Spleen (tissue), 11 donors: ENCODE data around the gene PPFIA2. TPM values are rescaled to one million over a fixed set of nuclear protein-coding genes. Genes with fewer than 3 reads are reported as not detected.

Experiments
- DNase-seq: peaks from one replicate; pipeline ENCODE4 v3.0.0-alpha.2; 2020
- H3K27ac ChIP-seq, 8 donors: fragments of 200-600 bp; sonication (generic) in 7 of 8; 1 replicate in 4 of 8; 2 replicates in 4 of 8; pipeline versions ENCODE4 v1.5.0 to v1.8.0; 2016 to 2021; ENCODE audit warnings: inconsistent platforms in 4 of 8, mild to moderate bottlenecking in 4 of 8, moderate library complexity in 1 of 8
- H3K27me3 ChIP-seq, 7 donors: fragments of 200-600 bp; sonication (generic) in 6 of 7; replicated peaks in 1 of 7; 1 replicate in 4 of 7; 2 replicates in 3 of 7; pipeline versions ENCODE4 v1.5.0 to v1.8.0; 2016 to 2021; ENCODE audit warnings: inconsistent platforms in 3 of 7, mild to moderate bottlenecking in 1 of 7
- H3K36me3 ChIP-seq, 6 donors: fragments of 200-600 bp; sonication (generic) in 5 of 6; 1 replicate in 4 of 6; 2 replicates in 2 of 6; pipeline versions ENCODE4 v1.5.0 to v1.8.0; 2016 to 2021; ENCODE audit warnings: inconsistent platforms in 2 of 6
- H3K4me1 ChIP-seq, 6 donors: fragments of 200-600 bp; sonication (generic) in 5 of 6; 1 replicate in 3 of 6; 2 replicates in 3 of 6; pipeline versions ENCODE4 v1.5.0 to v1.8.0; 2016 to 2021; ENCODE audit warnings: inconsistent platforms in 3 of 6
- H3K4me3 ChIP-seq, 8 donors: fragments of 200-600 bp; sonication (generic) in 7 of 8; 1 replicate in 4 of 8; 2 replicates in 4 of 8; pipeline versions ENCODE4 v1.5.0 to v1.8.0; 2016 to 2021; ENCODE audit warnings: inconsistent platforms in 4 of 8, mild to moderate bottlenecking in 4 of 8, moderate library complexity in 2 of 8
- H3K9me3 ChIP-seq, 8 donors: fragments of 200-600 bp; sonication (generic) in 7 of 8; 1 replicate in 4 of 8; 2 replicates in 4 of 8; pipeline versions ENCODE4 v1.5.0 to v1.8.0; 2016 to 2021; ENCODE audit warnings: inconsistent platforms in 4 of 8
- POLR2A ChIP-seq, 3 donors: fragments of 450-650 bp; IDR thresholded peaks; one replicate each; pipeline ENCODE4 v1.5.1; 2017; ENCODE audit warnings: antibody characterized with exemption in 3 of 3, mild to moderate bottlenecking in 1 of 3
- POLR2AphosphoS5 ChIP-seq, 3 donors: sonication (generic); formaldehyde crosslinking; IDR thresholded peaks; one replicate each; pipeline ENCODE4 v1.5.1; 2017; ENCODE audit warnings: antibody characterized with exemption in 3 of 3
- WGBS, 5 donors: extraction: QIAGEN DNeasy Blood & Tissue Kit in 3 of 5; methylation state at CpG; one replicate each; pipeline versions ENCODE4 v1.1.5 to v1.1.7; 2013 to 2018; 5-methylcytosine and 5-hydroxymethylcytosine counted together
- intact Hi-C: fragments of 100-400 bp; cut with DNase I; formaldehyde crosslinking; loops from one replicate; pipeline ENCODE4 v1.15.0; 2023; ENCODE audit warnings: low total_unique reads
- polyA plus RNA-seq, 3 donors: library from polyadenylated mRNA; stranded (reverse); fragments of 200-250 nt; gene quantifications; one replicate each; pipeline ENCODE4 v1.2.1, GENCODE V29; 2013
- total RNA-seq, 7 donors: library from RNA; depleted of rRNA in 3 of 7; stranded (reverse); fragments of >200 nt in 3 of 7; fragmentation: NEBNext Ultra II Directional in 4 of 7; extraction: Animal tissue kit (Norgen Biotek cat#: 25700) in 4 of 7; gene quantifications; one replicate each; pipeline versions ENCODE4 v1.1.0 to v1.2.1, GENCODE V29; 2016 to 2021
- TF ChIP-seq, protein P1 (sequence below), 11 experiments: fragments of 200-600 bp in 7 of 11; fragments of 450-650 bp in 4 of 11; sonication (generic) in 4 of 11; IDR thresholded peaks in 8 of 11; conservative IDR thresholded peaks in 3 of 11; 1 replicate in 7 of 11; 2 replicates in 4 of 11; pipeline versions ENCODE4 v1.4.0 to v1.8.0; 2016 to 2021; ENCODE audit warnings: antibody characterized with exemption in 11 of 11, inconsistent platforms in 4 of 11, mild to moderate bottlenecking in 1 of 11
- donor health status: healthy with polysubstance abuse.
- donor health status: DM: no; HTN: no; CAD: no; lungs with moderate emphysema.
- donor health status: DM: no; HTN: no; CAD: no.
- donor health status: Bipolar disorder and iron deficiency.
- donor health status: healthy.
- donor health status: DM: no; HTN: no; CAD: no.
- donor health status: DM: yes; HTN: yes; CAD: no.

The PPFIA2 gene
- total and polyA plus RNA-seq, 10 donors = 0.04 to 1.1 (median 0.27) TPM; not detected in 2

DNA sequence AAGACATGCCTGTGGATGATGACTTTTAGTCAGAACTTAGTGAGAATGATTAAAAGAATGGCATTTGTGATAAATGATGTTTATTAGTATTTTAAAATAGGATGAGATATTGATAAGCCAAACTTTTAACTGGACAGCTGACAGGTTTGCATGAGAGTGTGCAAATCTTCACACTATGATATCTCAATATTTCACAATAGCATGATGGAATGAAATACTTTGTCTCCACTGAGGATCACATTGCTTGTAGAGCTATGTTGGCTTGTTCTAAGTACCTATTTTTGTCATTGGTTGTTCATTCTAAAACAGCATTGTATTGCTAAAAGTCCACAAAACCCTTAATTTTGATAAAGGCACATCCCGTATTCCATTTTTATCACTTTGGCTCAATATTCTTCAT, 359.1 kb downstream of the PPFIA2 start:
- H3K27ac ChIP-seq = no peak overlapping the region
- TF ChIP-seq, protein P1, sequence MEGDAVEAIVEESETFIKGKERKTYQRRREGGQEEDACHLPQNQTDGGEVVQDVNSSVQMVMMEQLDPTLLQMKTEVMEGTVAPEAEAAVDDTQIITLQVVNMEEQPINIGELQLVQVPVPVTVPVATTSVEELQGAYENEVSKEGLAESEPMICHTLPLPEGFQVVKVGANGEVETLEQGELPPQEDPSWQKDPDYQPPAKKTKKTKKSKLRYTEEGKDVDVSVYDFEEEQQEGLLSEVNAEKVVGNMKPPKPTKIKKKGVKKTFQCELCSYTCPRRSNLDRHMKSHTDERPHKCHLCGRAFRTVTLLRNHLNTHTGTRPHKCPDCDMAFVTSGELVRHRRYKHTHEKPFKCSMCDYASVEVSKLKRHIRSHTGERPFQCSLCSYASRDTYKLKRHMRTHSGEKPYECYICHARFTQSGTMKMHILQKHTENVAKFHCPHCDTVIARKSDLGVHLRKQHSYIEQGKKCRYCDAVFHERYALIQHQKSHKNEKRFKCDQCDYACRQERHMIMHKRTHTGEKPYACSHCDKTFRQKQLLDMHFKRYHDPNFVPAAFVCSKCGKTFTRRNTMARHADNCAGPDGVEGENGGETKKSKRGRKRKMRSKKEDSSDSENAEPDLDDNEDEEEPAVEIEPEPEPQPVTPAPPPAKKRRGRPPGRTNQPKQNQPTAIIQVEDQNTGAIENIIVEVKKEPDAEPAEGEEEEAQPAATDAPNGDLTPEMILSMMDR (IDR thresholded peaks at IDR 0.05 in 8 of 11, conservative IDR thresholded peaks at IDR 0.05 in 3 of 11) = no peak
- TF ChIP-seq POLR2AphosphoS5 (IDR thresholded peaks at IDR 0.05) (no peak), POLR2A (IDR thresholded peaks at IDR 0.05) (no peak)
- H3K36me3 ChIP-seq = no peaks in the 10 kb centered on the region
- H3K27me3 ChIP-seq = no peaks in the 10 kb centered on the region
- WGBS, 5 donors = 88 to 98% (median 90%) methylated on average over 1 of the region's 1 CpG
- no peak overlapping the region for H3K4me3 ChIP-seq
- intact Hi-C loops = no loop called here
- H3K9me3 ChIP-seq = peaks cover 0 to 3% (median 0%) of the 10 kb centered on the region in 8 donors
- no peak for DNase-seq
- no peaks in the 10 kb centered on the region for H3K4me1 ChIP-seq

DNA sequence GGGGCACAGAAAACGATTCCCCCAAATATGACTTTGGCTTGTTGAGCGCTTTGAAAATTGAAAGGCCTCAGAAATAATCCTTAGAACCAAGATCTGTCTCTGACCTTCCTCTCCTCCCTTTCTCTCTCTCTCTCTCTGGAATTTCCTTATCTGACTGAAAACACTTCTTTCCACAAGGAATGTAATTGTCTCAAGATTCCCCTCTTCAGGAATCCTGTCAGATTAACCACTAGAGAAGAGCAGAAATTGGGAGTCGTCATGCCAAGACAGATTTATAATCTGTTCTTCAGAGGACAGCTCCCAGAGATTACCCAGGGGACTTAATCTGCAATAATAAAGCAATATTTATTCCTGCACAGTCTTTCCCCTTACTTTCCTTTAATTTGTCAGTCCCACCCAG, 363.7 kb downstream of the PPFIA2 start:
- 66 to 74% (median 66%) methylated on average over 3 of the region's 3 CpGs for WGBS, 5 donors
- H3K27me3 ChIP-seq = no peaks in the 10 kb centered on the region
- no peaks in the 10 kb centered on the region for H3K4me1 ChIP-seq
- no peak overlapping the region for H3K4me3 ChIP-seq
- no peak for DNase-seq
- H3K9me3 ChIP-seq = peaks cover 0 to 6% (median 0%) of the 10 kb centered on the region in 8 donors
- TF ChIP-seq POLR2A (IDR thresholded peaks at IDR 0.05) = no peak
- no peak for TF ChIP-seq POLR2AphosphoS5 (IDR thresholded peaks at IDR 0.05)
- TF ChIP-seq, protein P1 (IDR thresholded peaks at IDR 0.05 in 8 of 11, conservative IDR thresholded peaks at IDR 0.05 in 3 of 11) = no peak
- no peak overlapping the region for H3K27ac ChIP-seq
- intact Hi-C loops = no loop called here
- H3K36me3 ChIP-seq = no peaks in the 10 kb centered on the region

DNA sequence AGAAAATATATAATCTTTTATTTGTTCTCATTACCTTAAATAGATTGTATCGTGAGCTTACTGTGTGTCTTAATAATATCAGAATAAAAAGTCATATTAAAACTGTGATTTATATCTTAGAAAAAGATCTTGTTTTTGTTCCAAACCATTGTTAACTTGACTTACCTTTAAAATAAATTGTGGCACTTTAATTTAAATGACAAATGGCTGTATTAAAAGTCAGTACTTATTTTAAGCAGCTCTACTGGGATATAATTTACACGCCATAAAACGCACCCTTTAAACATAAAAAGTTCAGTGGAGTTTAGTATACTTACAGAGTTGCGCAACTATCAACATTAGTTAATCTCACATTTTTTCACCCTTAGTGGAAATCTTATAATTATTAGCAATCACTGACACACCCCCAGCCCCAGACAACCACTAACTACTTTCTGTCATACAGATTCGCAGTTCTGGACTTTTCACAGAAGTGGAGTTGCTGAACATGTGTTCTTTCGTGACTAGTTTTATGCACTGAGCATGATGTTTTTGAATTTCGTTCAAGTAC, 369.5 kb downstream of the PPFIA2 start:
- WGBS, 5 donors = 83 to 93% (median 92%) methylated on average over 7 of the region's 7 CpGs
- intact Hi-C loops = no loop called here
- no peaks in the 10 kb centered on the region for H3K36me3 ChIP-seq
- DNase-seq = no peak
- peaks cover 0 to 9% (median 0%) of the 10 kb centered on the region in 8 donors for H3K9me3 ChIP-seq
- no peak overlapping the region for H3K27ac ChIP-seq
- H3K4me1 ChIP-seq = no peaks in the 10 kb centered on the region
- H3K27me3 ChIP-seq = no peaks in the 10 kb centered on the region
- TF ChIP-seq POLR2A (IDR thresholded peaks at IDR 0.05) = no peak
- no peak for TF ChIP-seq POLR2AphosphoS5 (IDR thresholded peaks at IDR 0.05)
- TF ChIP-seq, protein P1 (IDR thresholded peaks at IDR 0.05 in 8 of 11, conservative IDR thresholded peaks at IDR 0.05 in 3 of 11) = no peak
- H3K4me3 ChIP-seq = no peak overlapping the region

DNA sequence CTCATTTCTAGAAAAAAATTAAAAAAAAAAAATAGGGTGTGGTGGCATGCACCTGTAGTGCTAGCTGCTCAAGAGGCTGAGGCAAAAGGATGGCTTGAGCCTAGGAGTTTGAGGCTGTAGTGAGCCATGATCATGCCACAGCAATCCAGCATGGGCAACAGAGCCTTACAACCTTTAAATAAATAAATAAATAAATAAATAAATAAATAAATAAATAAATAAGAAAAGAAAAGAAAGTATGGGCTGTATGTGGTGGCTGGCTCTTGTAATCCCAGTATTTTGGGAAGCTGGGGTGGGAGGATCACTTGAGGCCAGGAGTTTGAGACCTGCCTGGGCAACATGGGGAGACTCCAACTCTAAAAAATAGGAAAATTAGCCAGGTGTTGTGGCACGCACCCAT, 373.0 kb downstream of the PPFIA2 start:
- Histone ChIP-seq H3K36me3 (no peaks in the 10 kb centered on the region), H3K4me3 (no peak overlapping the region), H3K27me3 (no peaks in the 10 kb centered on the region), H3K9me3 (peaks cover 0 to 9% (median 0%) of the 10 kb centered on the region in 8 donors), H3K27ac (no peak overlapping the region), H3K4me1 (no peaks in the 10 kb centered on the region)
- intact Hi-C loops = no loop called here
- DNase-seq = no peak
- WGBS, 5 donors = 85 to 100% (median 95%) methylated on average over 1 of the region's 1 CpG
- TF ChIP-seq POLR2AphosphoS5 (IDR thresholded peaks at IDR 0.05) = no peak
- no peak for TF ChIP-seq POLR2A (IDR thresholded peaks at IDR 0.05)
- TF ChIP-seq, protein P1 (IDR thresholded peaks at IDR 0.05 in 8 of 11, conservative IDR thresholded peaks at IDR 0.05 in 3 of 11) = no peak
